H1 (cell line): ENCODE measurements around the gene BTBD9. TPM values are rescaled to one million over a fixed set of nuclear protein-coding genes. Genes with fewer than 3 reads are reported as not detected.
A peak's percentile ranks its signal among the peaks of the same experiment; 100 is the strongest.

Experiments used
- CTCF ChIA-PET: fragments of 300-600 bp; sonication (Branson Sonifier 250); formaldehyde crosslinking; loops from one replicate; lab custom pipeline; 2021; ENCODE audit not compliant: partially characterized antibody; lab: Charles Lee
- POLR2A ChIA-PET: fragments of 300-600 bp; sonication (Branson Sonifier 250); formaldehyde crosslinking; loops from one replicate; lab custom pipeline; 2021; ENCODE audit warnings: inconsistent platforms; ENCODE audit not compliant: partially characterized antibody; lab: Charles Lee
- DNase-seq, 2 experiments: peaks; one replicate each; pipeline versions ENCODE4 v3.0.0 to v3.0.0-alpha.2; 2010 to 2022; ENCODE audit warnings: low spot score in 2 of 2, low read depth in 1 of 2, mixed read lengths in 1 of 2
- FAIRE-seq: peaks from 2 replicates; lab custom pipeline; 2011; peaks lifted over from hg19 to GRCh38; lab: Jason Lieb, UNC
- H2AFZ ChIP-seq: 2 replicates; pipeline ENCODE4 v1.8.1; 2012; ENCODE audit warnings: low read length, inconsistent platforms
- H2AK5ac ChIP-seq: 2 replicates; pipeline ENCODE4 v1.6.1; 2013; ENCODE audit warnings: low read depth, low read length
- H2BK120ac ChIP-seq: replicated peaks from 2 replicates; pipeline ENCODE3; 2013; ENCODE audit warnings: low read depth, low read length, inconsistent platforms
- H2BK12ac ChIP-seq: 2 replicates; pipeline ENCODE4 v1.6.1; 2013; ENCODE audit warnings: low read depth, low read length
- H2BK15ac ChIP-seq: 2 replicates; pipeline ENCODE4 v1.6.1; 2013; ENCODE audit warnings: low read length
- H2BK20ac ChIP-seq: 2 replicates; pipeline ENCODE4 v1.6.1; 2013; ENCODE audit warnings: low read length
- H2BK5ac ChIP-seq: 2 replicates; pipeline ENCODE4 v1.6.1; 2013; ENCODE audit warnings: low read depth, low read length
- H3K14ac ChIP-seq: 2 replicates; pipeline ENCODE4 v1.6.1; 2013; ENCODE audit warnings: inconsistent platforms; ENCODE audit not compliant: insufficient read length
- H3K18ac ChIP-seq: 2 replicates; pipeline ENCODE4 v1.6.1; 2013; ENCODE audit warnings: low read length; ENCODE audit errors: extremely low read depth
- H3K23ac ChIP-seq: 2 replicates; pipeline ENCODE4 v1.6.1; 2013; ENCODE audit warnings: inconsistent platforms; ENCODE audit not compliant: insufficient read length
- H3K23me2 ChIP-seq: 2 replicates; pipeline ENCODE4 v1.6.1; 2013; ENCODE audit warnings: low read depth, low read length
- H3K27ac ChIP-seq: 2 replicates; pipeline ENCODE4 v1.6.1; 2011; ENCODE audit warnings: low read depth, low read length, inconsistent platforms
- H3K27me3 ChIP-seq, 4 experiments: replicated peaks in 1 of 4; 1 replicate in 1 of 4; 2 replicates in 3 of 4; pipeline versions ENCODE4 v1.6.1 to v1.8.1; 2011 to 2013; ENCODE audit warnings: low read length in 3 of 4, mild to moderate bottlenecking in 3 of 4, inconsistent platforms in 2 of 4, mixed read lengths in 2 of 4, moderate library complexity in 1 of 4; ENCODE audit not compliant: control insufficient read depth in 3 of 4, insufficient read depth in 3 of 4; ENCODE audit errors: extremely low read depth in 1 of 4
- H3K36me3 ChIP-seq, 4 experiments: 2 replicates each; pipeline versions ENCODE4 v1.6.1 to v1.8.1; 2011 to 2013; ENCODE audit warnings: mild to moderate bottlenecking in 4 of 4, low read length in 3 of 4, moderate library complexity in 2 of 4, control low read depth in 1 of 4, inconsistent platforms in 1 of 4; ENCODE audit not compliant: insufficient read depth in 4 of 4, control insufficient read depth in 2 of 4
- H3K4ac ChIP-seq: replicated peaks from 2 replicates; pipeline ENCODE3; 2013; ENCODE audit warnings: low read length, low read depth, mixed read lengths, inconsistent platforms; ENCODE audit not compliant: insufficient read length
- H3K4me1 ChIP-seq, 4 experiments: replicated peaks in 1 of 4; 1 replicate in 1 of 4; 2 replicates in 3 of 4; pipeline versions ENCODE4 v1.6.1 to v1.8.1; 2011 to 2013; ENCODE audit warnings: low read length in 3 of 4, inconsistent platforms in 2 of 4, mixed read lengths in 1 of 4; ENCODE audit not compliant: insufficient read depth in 4 of 4, control insufficient read depth in 3 of 4
- H3K4me2 ChIP-seq, 2 experiments: 2 replicates each; pipeline versions ENCODE4 v1.6.1 to v1.8.1; 2011 to 2013; ENCODE audit warnings: low read depth in 2 of 2, low read length in 2 of 2, control low read depth in 1 of 2, inconsistent platforms in 1 of 2, mild to moderate bottlenecking in 1 of 2; ENCODE audit not compliant: insufficient read depth in 1 of 2
- H3K4me3 ChIP-seq, 4 experiments: fragments of 200-600, 300-600 bp in 1 of 4; sonication (generic), shearing (Covaris generic), sonication (Bioruptor Twin) in 1 of 4; 2 replicates each; pipeline versions ENCODE4 v1.5.1 to v1.8.1; 2011 to 2016; ENCODE audit warnings: low read length in 4 of 4, low read depth in 3 of 4, control low read depth in 2 of 4, inconsistent platforms in 2 of 4, mild to moderate bottlenecking in 2 of 4, mixed read lengths in 1 of 4, moderate library complexity in 1 of 4; ENCODE audit not compliant: insufficient read depth in 2 of 4; ENCODE audit errors: extremely low read depth in 1 of 4
- H3K56ac ChIP-seq: replicated peaks from 2 replicates; pipeline ENCODE3; 2013; ENCODE audit warnings: low read depth, mild to moderate bottlenecking, mixed read lengths, low read length, inconsistent platforms; ENCODE audit not compliant: insufficient read length
- H3K79me1 ChIP-seq: 2 replicates; pipeline ENCODE4 v1.6.1; 2013; ENCODE audit warnings: low read depth, low read length, control low read depth
- H3K79me2 ChIP-seq, 2 experiments: 2 replicates each; pipeline versions ENCODE4 v1.6.1 to v1.8.1; 2012 to 2013; ENCODE audit warnings: low read length in 2 of 2, mild to moderate bottlenecking in 2 of 2, inconsistent platforms in 1 of 2; ENCODE audit not compliant: insufficient read depth in 2 of 2, control insufficient read depth in 1 of 2
- H3K9ac ChIP-seq, 4 experiments: replicated peaks in 1 of 4; 1 replicate in 1 of 4; 2 replicates in 3 of 4; pipeline versions ENCODE4 v1.6.1 to v1.8.1; 2011 to 2013; ENCODE audit warnings: low read depth in 3 of 4, low read length in 3 of 4, control low read depth in 2 of 4, mild to moderate bottlenecking in 2 of 4, moderate library complexity in 2 of 4, inconsistent platforms in 1 of 4; ENCODE audit errors: extremely low read depth in 1 of 4
- H3K9me3 ChIP-seq, 2 experiments: 2 replicates each; pipeline versions ENCODE4 v1.6.1 to v1.8.1; 2012 to 2013; ENCODE audit warnings: mild to moderate bottlenecking in 2 of 2, moderate library complexity in 2 of 2, control low read depth in 1 of 2, inconsistent platforms in 1 of 2, low read depth in 1 of 2, low read length in 1 of 2, mixed read lengths in 1 of 2; ENCODE audit not compliant: insufficient read depth in 2 of 2
- H4K20me1 ChIP-seq, 2 experiments: replicated peaks in 1 of 2; 2 replicates each; pipeline versions ENCODE3 to v1.8.1; 2011 to 2013; ENCODE audit warnings: inconsistent platforms in 2 of 2, low read length in 2 of 2, mild to moderate bottlenecking in 1 of 2; ENCODE audit not compliant: insufficient read depth in 2 of 2, control insufficient read depth in 1 of 2
- H4K5ac ChIP-seq: 2 replicates; pipeline ENCODE4 v1.6.1; 2013; ENCODE audit warnings: low read length, low read depth, mixed read lengths, inconsistent platforms; ENCODE audit not compliant: insufficient read length
- H4K8ac ChIP-seq: 2 replicates; pipeline ENCODE4 v1.8.0; 2013; ENCODE audit warnings: mild to moderate bottlenecking, moderate library complexity, low read length, inconsistent platforms; ENCODE audit not compliant: insufficient read depth; ENCODE audit errors: extremely low read depth
- H4K91ac ChIP-seq: replicated peaks from 2 replicates; pipeline ENCODE3; 2013; ENCODE audit warnings: low read length, mixed read lengths, inconsistent platforms; ENCODE audit not compliant: insufficient read length
- ATF3 ChIP-seq: IDR thresholded peaks from 2 replicates; pipeline ENCODE4 v1.6.1; 2011; ENCODE audit warnings: low read depth, mild to moderate bottlenecking, low read length; ENCODE audit not compliant: insufficient read depth
- CBX8 ChIP-seq: fragments of 300-800, 300-1000 bp; sonication (generic); IDR thresholded peaks from 2 replicates; pipeline ENCODE4 v1.7.1; 2016; ENCODE audit warnings: low read depth, low read length, borderline replicate concordance
- CEBPB ChIP-seq: IDR thresholded peaks from 2 replicates; pipeline ENCODE4 v1.6.1; 2012; ENCODE audit warnings: low read depth, low read length
- CHD2 ChIP-seq: IDR thresholded peaks from 2 replicates; pipeline ENCODE4 v1.6.1; 2012; ENCODE audit warnings: low read length, improper control_type of control experiment
- GABPA ChIP-seq: IDR thresholded peaks from 2 replicates; pipeline ENCODE4 v1.6.1; 2011; ENCODE audit warnings: mild to moderate bottlenecking, low read length, moderate library complexity, borderline replicate concordance; ENCODE audit not compliant: insufficient read depth
- POU5F1 ChIP-seq: IDR thresholded peaks from 2 replicates; pipeline ENCODE4 v1.6.1; 2011; ENCODE audit warnings: low read depth, mild to moderate bottlenecking, low read length, moderate library complexity
- USF2 ChIP-seq: IDR thresholded peaks from 2 replicates; pipeline ENCODE4 v1.6.1; 2011; ENCODE audit warnings: low read length, improper control_type of control experiment
- WGBS, 2 experiments: shearing (Covaris generic) in 1 of 2; methylation state at CpG; one replicate each; pipeline versions ENCODE4 v1.1.6 to v1.1.7; 2013 to 2015; ENCODE audit warnings: low lambda C conversion rate in 2 of 2, mixed read lengths in 2 of 2, inconsistent platforms in 1 of 2, low coverage in 1 of 2, missing lambda C conversion rate in 1 of 2; ENCODE audit not compliant: insufficient replicate concordance in 2 of 2, insufficient coverage in 1 of 2, insufficient read length in 1 of 2; ENCODE audit errors: extremely low coverage in 1 of 2, missing lambda C conversion rate in 1 of 2; 5-methylcytosine and 5-hydroxymethylcytosine counted together
- polyA plus RNA-seq, 7 experiments: library from polyadenylated mRNA; depleted of rRNA in 3 of 7; stranded (reverse) in 5 of 7; unstranded in 2 of 7; fragments of >200 nt in 5 of 7; fragments of 200-250 nt in 2 of 7; gene quantifications; 1 replicate in 5 of 7; 2 replicates in 1 of 7; 4 replicates in 1 of 7; pipeline versions ENCODE4 v1.2.1 to v1.2.3, GENCODE V29; 2011 to 2013; ENCODE audit warnings: missing spikeins in 2 of 7, mixed read lengths in 2 of 7
- total RNA-seq: library from RNA; stranded (reverse); fragmentation: NEBNext Ultra II Directional; extraction: Animal tissue kit (Norgen Biotek cat#: 25700); gene quantifications from 2 replicates; pipeline ENCODE4 v1.2.1, GENCODE V29; 2021

Gene BTBD9
- total and polyA plus RNA-seq, 2 of the 8 experiments (the other 6 are each of a cell fraction or from before 2014, with no cell fraction given): 0.92 to 4.1 TPM

GRCh38 chr6:38177882-38178583 is 461.7 kb downstream of the BTBD9 start:
- POLR2A ChIA-PET: no interaction called here
- CTCF ChIA-PET: interaction anchor here (0.7 to 2.6 kb wide), 7 partner anchors 10 to 570 kb away, joined by 3 to 12 read pairs (median 3); no protein-coding TSS in a partner anchor

More at GRCh38 chr6:38177882-38178583, 461.7 kb downstream of the BTBD9 start:
- Histone ChIP-seq H2BK12ac (0 out of 2 replicates have a peak overlapping the region, but pooled peaks have one; percentile 29), H3K9ac (no peak overlapping the region), H3K79me2 (no peaks in the 10 kb centered on the region), H2AFZ (no peak overlapping the region), H3K56ac (no peak overlapping the region), H3K27me3 (no peaks in the 10 kb centered on the region), H3K9me3 (no peaks in the 10 kb centered on the region), H3K4ac (no peak overlapping the region), H3K4me1 (peaks cover 0 to 4% (median 0%) of the 10 kb centered on the region in 4 experiments; a peak in 3 of 7 replicates), H2BK20ac (no peak overlapping the region), H3K23me2 (no peaks in the 10 kb centered on the region), H3K4me3 (no peak overlapping the region), H2BK5ac (no peak overlapping the region), H3K23ac (no peak overlapping the region), H3K27ac (no peak overlapping the region), H3K14ac (no peak overlapping the region), H3K79me1 (no peaks in the 10 kb centered on the region), H2BK15ac (no peak overlapping the region), H3K18ac (no peak overlapping the region), H4K91ac (peak overlapping the region; percentile 58), H3K36me3 (no peaks in the 10 kb centered on the region), H4K20me1 (peaks cover 0 to 2% of the 10 kb centered on the region in 2 experiments), H2BK120ac (no peak overlapping the region), H4K5ac (no peak overlapping the region), H2AK5ac (no peak overlapping the region), H4K8ac (no peak overlapping the region; the same call in 1 of the 2 replicates), H3K4me2 (no peak overlapping the region)
- TF ChIP-seq POU5F1 (no peak), CEBPB (no peak), CBX8 (no peak), CHD2 (no peak), ATF3 (no peak), GABPA (no peak), USF2 (no peak)
- no peak for DNase-seq
- 80% methylated on average over 14 of the region's 14 CpGs; no CpG with 5 or more reads in 1 of the 2 experiments for WGBS, 2 experiments
- no peak for FAIRE-seq
